Superior temporal gyrus (tissue), 1 donor: ENCODE data around the gene ANO10.

Experiments
- DNase-seq: peaks from one replicate; pipeline ENCODE4 v3.0.0-alpha.2; 2016; ENCODE audit errors: extremely low spot score

Gene ANO10

DNA sequence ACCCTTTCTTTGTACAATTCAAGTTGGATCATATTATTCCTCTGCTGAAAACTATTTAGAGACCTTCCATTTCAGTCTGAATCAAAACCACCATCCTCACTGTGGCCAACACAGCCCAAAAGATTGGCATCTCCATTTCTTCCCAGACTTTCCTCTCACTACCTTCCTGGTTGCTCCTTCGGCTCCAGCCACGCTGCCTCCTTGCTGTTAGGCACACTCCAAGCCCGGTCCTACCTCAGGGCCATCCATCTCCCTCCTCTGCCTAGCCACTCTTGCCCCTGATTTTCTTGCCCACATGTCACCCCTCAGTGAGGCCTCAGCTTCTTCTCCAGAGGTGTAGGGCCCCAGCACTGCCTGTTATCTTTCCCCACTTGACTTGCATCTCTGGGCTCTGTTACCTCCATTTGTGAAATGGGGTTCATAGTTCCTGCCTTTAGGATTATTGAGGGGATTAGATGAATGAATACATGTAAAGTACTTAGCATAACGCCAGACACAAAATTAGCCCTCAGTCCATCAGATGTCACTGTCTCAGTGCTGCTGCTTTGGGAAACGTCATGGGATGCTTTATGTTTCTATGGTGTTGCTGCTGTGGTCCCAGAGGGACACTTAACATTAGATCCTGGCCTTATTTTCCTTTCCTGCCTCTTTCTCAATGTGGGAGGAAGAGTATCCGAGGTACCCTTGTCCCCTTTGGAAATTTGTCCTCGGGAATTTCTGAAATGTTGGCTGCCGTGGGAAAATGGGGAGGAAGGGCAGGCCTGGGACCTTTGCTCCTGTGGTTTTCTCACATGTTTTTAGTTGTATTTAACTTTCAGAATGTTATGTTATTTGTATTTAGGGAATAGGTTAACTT, 304.1 kb downstream of the ANO10 start:
- no peak for DNase-seq

DNA sequence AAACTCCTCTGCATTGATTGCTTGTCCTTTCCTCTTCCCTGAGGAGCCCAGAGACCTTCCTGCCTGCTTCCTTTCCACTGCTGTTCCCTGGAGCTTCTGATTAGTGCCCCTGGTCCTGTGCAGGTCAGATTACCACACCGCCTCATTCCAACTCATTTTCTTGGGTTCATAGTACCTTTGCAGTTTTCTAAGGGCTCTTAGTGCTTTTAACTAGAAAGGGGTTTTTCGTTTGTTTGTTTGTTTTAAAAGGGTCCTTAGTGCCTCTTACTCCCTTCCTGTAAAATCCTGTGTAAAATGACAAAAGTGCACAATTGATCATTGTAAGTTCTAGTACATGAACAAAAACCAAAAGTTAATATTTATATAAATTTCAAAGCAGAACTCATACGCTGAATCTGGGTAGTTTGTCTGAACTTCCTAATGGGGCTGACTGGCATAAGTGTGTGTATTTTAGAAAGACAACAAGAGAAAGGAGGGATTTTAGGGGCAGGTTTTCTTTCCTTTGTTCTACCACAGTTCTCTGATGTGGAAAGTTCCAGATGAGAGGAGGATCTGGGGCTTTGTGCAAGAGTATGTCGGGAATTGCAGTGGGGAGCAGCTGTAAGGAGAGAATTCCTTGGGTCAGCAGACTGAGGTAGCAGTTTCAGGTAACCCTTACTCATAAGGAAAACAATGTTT, 304.9 kb downstream of the ANO10 start:
- no peak for DNase-seq
